ENCODE measurements around the gene JAZF1.

GRCh38 chr7:27943241-27943640, 237.4 kb downstream of the JAZF1 start:
- TF ChIP-seq POLR2A (IDR thresholded peaks at IDR 0.05; ENCODE audit: low read depth) (no peak), CTCF (IDR thresholded peaks at IDR 0.05) (no peak), POLR2AphosphoS5 (IDR thresholded peaks at IDR 0.05) (no peak)
